OCI-LY3 (cell line): ENCODE results near the gene ASIC2.

Experiments used
- EZH2phosphoT487 ChIP-seq: fragments of 200-600 bp; shearing (Covaris generic); IDR thresholded peaks from 2 replicates; pipeline ENCODE4 v1.6.1; 2018; ENCODE audit warnings: antibody characterized with exemption, mixed run types, low read depth
- TF ChIP-seq, protein P1 (sequence below): fragments of 200-600, 300-600 bp; sonication (generic); IDR thresholded peaks from 2 replicates; pipeline ENCODE4 v1.5.1; 2014; ENCODE audit warnings: antibody characterized with exemption, low read length, low read depth

DNA sequence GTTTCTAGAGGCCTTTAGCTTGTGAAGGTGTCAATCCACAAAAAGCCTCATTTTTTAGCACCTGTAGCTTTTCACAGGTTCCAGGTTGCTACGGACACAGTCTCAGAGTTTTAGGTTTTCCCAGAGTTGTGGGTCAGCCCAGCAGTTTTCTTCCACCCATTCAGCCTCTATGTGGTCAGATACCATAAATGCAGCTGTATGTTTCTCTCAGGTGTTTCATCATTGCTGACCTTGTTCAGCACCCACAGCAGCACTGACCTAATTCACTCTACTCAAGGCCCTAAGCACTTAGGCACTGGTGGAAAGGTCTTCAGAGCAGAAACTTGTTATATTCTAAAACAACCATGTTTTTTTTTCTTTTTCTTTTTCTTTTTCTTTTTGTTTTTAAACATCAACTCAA lies 316.5 kb downstream of the ASIC2 start:
- TF ChIP-seq, protein P1, sequence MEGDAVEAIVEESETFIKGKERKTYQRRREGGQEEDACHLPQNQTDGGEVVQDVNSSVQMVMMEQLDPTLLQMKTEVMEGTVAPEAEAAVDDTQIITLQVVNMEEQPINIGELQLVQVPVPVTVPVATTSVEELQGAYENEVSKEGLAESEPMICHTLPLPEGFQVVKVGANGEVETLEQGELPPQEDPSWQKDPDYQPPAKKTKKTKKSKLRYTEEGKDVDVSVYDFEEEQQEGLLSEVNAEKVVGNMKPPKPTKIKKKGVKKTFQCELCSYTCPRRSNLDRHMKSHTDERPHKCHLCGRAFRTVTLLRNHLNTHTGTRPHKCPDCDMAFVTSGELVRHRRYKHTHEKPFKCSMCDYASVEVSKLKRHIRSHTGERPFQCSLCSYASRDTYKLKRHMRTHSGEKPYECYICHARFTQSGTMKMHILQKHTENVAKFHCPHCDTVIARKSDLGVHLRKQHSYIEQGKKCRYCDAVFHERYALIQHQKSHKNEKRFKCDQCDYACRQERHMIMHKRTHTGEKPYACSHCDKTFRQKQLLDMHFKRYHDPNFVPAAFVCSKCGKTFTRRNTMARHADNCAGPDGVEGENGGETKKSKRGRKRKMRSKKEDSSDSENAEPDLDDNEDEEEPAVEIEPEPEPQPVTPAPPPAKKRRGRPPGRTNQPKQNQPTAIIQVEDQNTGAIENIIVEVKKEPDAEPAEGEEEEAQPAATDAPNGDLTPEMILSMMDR: no peak
- TF ChIP-seq EZH2phosphoT487: no peak
